GM06990 (cell line): Measurements from ENCODE around the gene TNN.
A peak's percentile ranks its signal among the peaks of the same experiment; 100 is the strongest.

Experiments used
- DNase-seq: peaks from one replicate; pipeline ENCODE4 v3.0.0-alpha.2; 2011; ENCODE audit not compliant: insufficient read length; ENCODE audit errors: extremely low read depth
- H3K27me3 ChIP-seq: replicated peaks from 2 replicates; pipeline ENCODE4 v1.6.0; 2011; ENCODE audit warnings: low read length; ENCODE audit not compliant: control insufficient read depth, insufficient read depth
- H3K36me3 ChIP-seq: 2 replicates; pipeline ENCODE4 v1.5.1; 2011; ENCODE audit warnings: low read length; ENCODE audit not compliant: control insufficient read depth, insufficient read depth
- H3K4me3 ChIP-seq: replicated peaks from 2 replicates; pipeline ENCODE4 v1.5.1; 2011; ENCODE audit warnings: low read depth, mild to moderate bottlenecking, control low read depth, low read length
- TF ChIP-seq, protein P1 (sequence below): IDR thresholded peaks from 2 replicates; pipeline ENCODE4 v1.5.1; 2011; ENCODE audit warnings: low read length, control low read depth, mild to moderate bottlenecking, inconsistent platforms; ENCODE audit not compliant: insufficient read depth, poor library complexity, severe bottlenecking

The TNN gene

DNA sequence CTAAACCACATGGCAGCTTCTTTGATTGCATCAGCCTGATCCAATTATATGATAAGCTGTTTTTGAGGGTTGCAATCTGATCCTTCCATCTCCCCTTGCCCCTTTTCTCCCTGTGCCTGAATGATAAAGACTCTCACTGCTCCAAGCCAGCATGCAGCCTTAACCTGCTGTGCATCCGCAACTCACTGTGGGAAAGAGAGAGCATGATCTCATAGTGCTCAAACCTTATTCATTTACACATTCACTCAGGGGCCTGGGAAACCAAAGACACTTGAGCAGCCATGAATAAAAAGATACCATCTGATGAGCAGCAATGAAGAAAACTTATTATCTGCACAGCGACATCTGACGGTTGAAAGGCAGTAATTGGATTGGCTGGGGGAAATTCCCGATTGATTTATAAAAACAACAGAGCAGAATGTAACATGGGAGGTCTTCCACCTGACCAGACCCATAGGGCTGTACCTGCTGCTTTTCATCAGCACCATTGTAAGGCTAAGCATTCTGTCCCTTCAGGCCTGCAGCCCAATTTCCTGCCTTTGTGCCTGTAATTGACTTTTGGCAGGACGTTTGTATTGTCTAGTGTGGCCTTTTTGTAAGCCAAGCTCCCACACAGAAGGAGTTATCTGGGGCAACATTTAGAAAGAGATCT lies 62.5 kb downstream of the TNN start:
- H3K4me3 ChIP-seq: no peak overlapping the region
- DNase-seq: no peak
- H3K27me3 ChIP-seq: no peaks in the 10 kb centered on the region
- TF ChIP-seq, protein P1, sequence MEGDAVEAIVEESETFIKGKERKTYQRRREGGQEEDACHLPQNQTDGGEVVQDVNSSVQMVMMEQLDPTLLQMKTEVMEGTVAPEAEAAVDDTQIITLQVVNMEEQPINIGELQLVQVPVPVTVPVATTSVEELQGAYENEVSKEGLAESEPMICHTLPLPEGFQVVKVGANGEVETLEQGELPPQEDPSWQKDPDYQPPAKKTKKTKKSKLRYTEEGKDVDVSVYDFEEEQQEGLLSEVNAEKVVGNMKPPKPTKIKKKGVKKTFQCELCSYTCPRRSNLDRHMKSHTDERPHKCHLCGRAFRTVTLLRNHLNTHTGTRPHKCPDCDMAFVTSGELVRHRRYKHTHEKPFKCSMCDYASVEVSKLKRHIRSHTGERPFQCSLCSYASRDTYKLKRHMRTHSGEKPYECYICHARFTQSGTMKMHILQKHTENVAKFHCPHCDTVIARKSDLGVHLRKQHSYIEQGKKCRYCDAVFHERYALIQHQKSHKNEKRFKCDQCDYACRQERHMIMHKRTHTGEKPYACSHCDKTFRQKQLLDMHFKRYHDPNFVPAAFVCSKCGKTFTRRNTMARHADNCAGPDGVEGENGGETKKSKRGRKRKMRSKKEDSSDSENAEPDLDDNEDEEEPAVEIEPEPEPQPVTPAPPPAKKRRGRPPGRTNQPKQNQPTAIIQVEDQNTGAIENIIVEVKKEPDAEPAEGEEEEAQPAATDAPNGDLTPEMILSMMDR: peak; percentile 10
- H3K36me3 ChIP-seq: no peaks in the 10 kb centered on the region

DNA sequence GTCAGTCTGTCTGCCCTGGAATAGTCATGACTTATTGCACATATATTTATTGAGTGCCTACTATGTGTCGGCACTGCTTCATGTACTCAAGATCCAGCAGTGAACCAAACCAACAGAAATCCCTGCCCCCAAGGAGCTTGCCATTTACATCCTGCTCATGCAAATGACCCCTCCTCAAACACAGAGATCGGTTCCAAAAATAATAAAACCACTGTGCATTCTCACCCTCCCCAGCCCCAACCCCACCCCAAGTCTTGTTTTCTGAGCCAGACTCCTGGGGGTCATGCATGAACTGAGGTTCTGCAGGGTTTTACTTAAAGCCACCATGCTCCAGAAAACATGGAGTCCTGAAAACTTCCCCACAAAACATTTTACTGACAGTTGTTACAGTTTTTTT lies 63.0 kb downstream of the TNN start:
- H3K27me3 ChIP-seq: no peaks in the 10 kb centered on the region
- H3K36me3 ChIP-seq: no peaks in the 10 kb centered on the region
- TF ChIP-seq, protein P1: no peak
- DNase-seq: no peak
- H3K4me3 ChIP-seq: no peak overlapping the region

DNA sequence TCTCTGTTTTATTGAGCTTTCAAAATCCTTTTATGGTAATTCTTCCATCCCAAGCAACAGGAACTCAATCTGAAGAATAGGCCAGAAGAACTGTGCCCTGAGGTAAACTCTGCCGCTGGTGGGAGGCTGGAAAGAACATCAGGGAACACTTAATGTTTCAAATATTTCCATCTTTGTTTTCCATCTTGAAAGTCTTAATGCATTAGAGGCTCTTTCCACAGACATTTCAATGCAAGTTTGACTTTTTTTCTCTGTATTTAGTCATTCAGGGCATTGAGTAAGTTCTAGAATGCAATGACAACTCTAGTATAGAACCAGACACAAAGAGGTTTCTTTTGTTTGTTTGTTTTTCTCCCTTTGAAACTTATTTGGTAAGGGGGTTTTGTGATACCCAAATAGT lies 63.5 kb downstream of the TNN start:
- Histone ChIP-seq H3K36me3 (no peaks in the 10 kb centered on the region), H3K4me3 (no peak overlapping the region), H3K27me3 (no peaks in the 10 kb centered on the region)
- TF ChIP-seq, protein P1: no peak
- no peak for DNase-seq

DNA sequence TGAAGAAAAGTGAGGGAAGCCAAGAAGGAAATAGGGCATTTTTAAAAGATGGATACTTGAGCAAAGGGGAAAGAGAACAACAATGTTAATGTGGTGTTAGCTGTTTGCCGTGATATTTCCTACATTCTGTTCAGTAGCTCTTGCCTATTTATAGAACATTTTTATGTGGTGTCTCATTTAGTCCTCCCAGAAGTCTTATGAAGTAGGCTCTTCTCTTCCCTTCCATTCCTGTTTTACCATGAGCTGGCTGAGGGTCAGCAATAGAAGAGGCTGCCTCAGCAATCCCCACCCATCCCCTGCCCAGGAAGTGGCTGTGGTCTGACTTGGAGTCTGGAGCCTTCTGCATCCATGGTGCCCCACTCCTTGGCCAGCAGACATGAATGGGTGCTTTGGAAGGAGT lies 64.8 kb downstream of the TNN start:
- H3K36me3 ChIP-seq: no peaks in the 10 kb centered on the region
- no peak overlapping the region for H3K4me3 ChIP-seq
- no peaks in the 10 kb centered on the region for H3K27me3 ChIP-seq
- TF ChIP-seq, protein P1: no peak
- DNase-seq: no peak

DNA sequence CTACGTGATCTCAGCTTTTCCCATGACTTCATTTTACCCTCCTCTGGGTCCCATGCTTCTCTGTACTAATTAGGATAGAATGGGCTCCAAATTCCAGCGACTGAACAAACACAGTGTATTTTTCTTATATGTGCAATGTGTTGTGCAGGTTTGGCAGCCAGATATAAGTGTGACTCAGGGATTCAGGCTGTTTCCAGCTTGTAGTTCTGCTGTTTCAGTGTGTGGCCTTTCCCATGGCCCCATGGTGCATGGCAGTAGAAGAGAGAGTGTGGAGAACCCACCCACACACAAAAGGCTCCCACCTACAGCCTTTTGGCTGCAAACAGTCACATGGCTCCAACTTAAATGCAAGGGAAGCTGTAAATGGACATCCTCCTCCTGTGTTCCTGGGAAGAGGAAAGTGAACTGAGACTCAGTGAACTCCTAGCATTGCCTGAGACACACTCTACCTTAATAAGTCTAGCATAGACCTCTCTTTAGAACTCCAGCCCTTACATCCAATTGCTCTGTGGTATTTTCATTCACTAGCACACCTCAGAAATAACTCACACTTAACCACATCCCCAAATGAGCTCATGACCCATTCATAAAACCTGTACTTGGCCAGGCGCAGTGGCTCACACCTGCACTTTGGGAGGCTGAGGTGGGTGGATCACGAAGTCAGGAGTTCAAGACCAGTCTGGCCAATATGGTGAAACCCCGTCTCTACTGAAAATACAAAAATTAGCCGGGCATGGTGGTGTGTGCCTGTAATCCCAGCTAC lies 66.2 kb downstream of the TNN start:
- H3K27me3 ChIP-seq: no peaks in the 10 kb centered on the region
- DNase-seq: no peak
- no peaks in the 10 kb centered on the region for H3K36me3 ChIP-seq
- no peak overlapping the region for H3K4me3 ChIP-seq
- TF ChIP-seq, protein P1: no peak
